B cell (primary cell): ENCODE data around the gene ADARB2. TPM values are rescaled to one million over a fixed set of nuclear protein-coding genes. Genes with fewer than 3 reads are reported as not detected.

Experiments
- ATAC-seq: fragments of 200-7000 bp; cut with Tn5 transposase; one replicate; pipeline ENCODE4 v1.10.0; 2021; ENCODE audit warnings: low read depth, mild to moderate bottlenecking, moderate number of reproducible peaks, moderate library complexity
- CTCF ChIA-PET: fragments of 350-600 bp; sonication (Branson Sonifier 250); formaldehyde crosslinking; loops from one replicate; lab custom pipeline; 2021; ENCODE audit warnings: antibody characterized with exemption, inconsistent platforms; lab: Charles Lee
- POLR2A ChIA-PET: fragments of 350-600 bp; sonication (Branson Sonifier 250); formaldehyde crosslinking; loops from one replicate; lab custom pipeline; 2021; ENCODE audit warnings: antibody characterized with exemption; lab: Charles Lee
- DNase-seq: peaks from one replicate; pipeline ENCODE4 v3.0.0; 2013
- H2AFZ ChIP-seq: 2 replicates; pipeline ENCODE4 v1.6.1; 2012; ENCODE audit warnings: mild to moderate bottlenecking, low read depth, low read length; ENCODE audit not compliant: insufficient read depth, poor library complexity, severe bottlenecking
- H3K27ac ChIP-seq, 2 donors: 1 replicate in 1 of 2; 2 replicates in 1 of 2; pipeline ENCODE4 v1.5.1; 2012 to 2013; ENCODE audit warnings: low read length in 2 of 2, mild to moderate bottlenecking in 2 of 2, moderate library complexity in 1 of 2
- H3K27me3 ChIP-seq, 4 experiments: fragments of 200-600 bp in 1 of 4; sonication (generic) in 1 of 4; replicated peaks in 1 of 4; 1 replicate in 2 of 4; 2 replicates in 2 of 4; pipeline versions ENCODE4 v1.6.1 to v1.7.0; 2013 to 2016; ENCODE audit warnings: low read length in 3 of 4, mild to moderate bottlenecking in 2 of 4, mixed read lengths in 1 of 4, moderate library complexity in 1 of 4; ENCODE audit not compliant: insufficient read depth in 4 of 4, control insufficient read depth in 3 of 4; ENCODE audit errors: control extremely low read depth in 1 of 4
- H3K36me3 ChIP-seq, 2 experiments: replicated peaks in 1 of 2; 1 replicate in 1 of 2; 2 replicates in 1 of 2; pipeline versions ENCODE4 v1.6.1 to v1.7.1; 2013; ENCODE audit warnings: low read length in 1 of 2; ENCODE audit not compliant: insufficient read depth in 2 of 2, control insufficient read depth in 1 of 2; ENCODE audit errors: control extremely low read depth in 1 of 2, extremely low read depth in 1 of 2
- H3K4me1 ChIP-seq, 2 donors: fragments of 200-600 bp in 1 of 2; sonication (generic) in 1 of 2; 1 replicate in 1 of 2; 2 replicates in 1 of 2; pipeline versions ENCODE4 v1.5.1 to v1.6.1; 2013 to 2017; ENCODE audit warnings: low read length in 2 of 2; ENCODE audit not compliant: control insufficient read depth in 2 of 2, insufficient read depth in 2 of 2
- H3K4me2 ChIP-seq: replicated peaks from 2 replicates; pipeline ENCODE3; 2012; ENCODE audit warnings: mild to moderate bottlenecking, low read depth, low read length; ENCODE audit not compliant: poor library complexity, severe bottlenecking
- H3K4me3 ChIP-seq, 5 experiments: fragments of 200-600 bp in 1 of 5; sonication (generic) in 1 of 5; 1 replicate in 3 of 5; 2 replicates in 2 of 5; pipeline versions ENCODE4 v1.5.1 to v1.7.0; 2011 to 2016; ENCODE audit warnings: low read length in 4 of 5, mild to moderate bottlenecking in 4 of 5, low read depth in 2 of 5, control low read depth in 1 of 5, moderate library complexity in 1 of 5; ENCODE audit not compliant: insufficient read depth in 1 of 5; ENCODE audit errors: control extremely low read depth in 1 of 5, extremely low read depth in 1 of 5
- H3K79me2 ChIP-seq: fragments of 200-600 bp; sonication (generic); one replicate; pipeline ENCODE4 v1.6.0; 2016; ENCODE audit warnings: low read length; ENCODE audit not compliant: control insufficient read depth, insufficient read depth
- H3K9ac ChIP-seq: fragments of 200-600 bp; sonication (generic); 2 replicates; pipeline ENCODE4 v1.6.1; 2017; ENCODE audit warnings: mild to moderate bottlenecking, low read length, moderate library complexity
- H3K9me3 ChIP-seq, 3 donors: one replicate each; pipeline versions ENCODE4 v1.6.1 to v1.7.1; 2013; ENCODE audit warnings: low read length in 2 of 3; ENCODE audit not compliant: control insufficient read depth in 2 of 3, insufficient read depth in 1 of 3; ENCODE audit errors: control extremely low read depth in 1 of 3
- H4K20me1 ChIP-seq: 2 replicates; pipeline ENCODE4 v1.6.0; 2012; ENCODE audit warnings: mild to moderate bottlenecking, low read length; ENCODE audit not compliant: insufficient read depth, control insufficient read depth, poor library complexity, severe bottlenecking
- H3K27ac Mint-ChIP-seq: one replicate; pipeline ENCODE4 v1.8.0; 2021; ENCODE audit warnings: mixed read lengths
- H3K27me3 Mint-ChIP-seq: one replicate; pipeline ENCODE4 v1.8.0; 2021; ENCODE audit warnings: mixed read lengths
- H3K4me1 Mint-ChIP-seq: one replicate; pipeline ENCODE4 v1.8.0; 2021; ENCODE audit warnings: mixed read lengths
- H3K4me3 Mint-ChIP-seq: one replicate; pipeline ENCODE4 v1.8.0; 2021; ENCODE audit warnings: mixed read lengths
- H3K9me3 Mint-ChIP-seq: one replicate; pipeline ENCODE4 v1.8.0; 2022; ENCODE audit warnings: mixed read lengths; ENCODE audit not compliant: insufficient read depth
- EZH2 ChIP-seq: IDR thresholded peaks from 2 replicates; pipeline ENCODE4 v1.6.1; 2012; ENCODE audit warnings: borderline replicate concordance, low read depth, mild to moderate bottlenecking, moderate library complexity, low read length; ENCODE audit not compliant: insufficient read depth, poor library complexity, severe bottlenecking
- WGBS: methylation state at CpG from one replicate; pipeline ENCODE4 v1.1.5; 2013; ENCODE audit warnings: missing lambda C conversion rate; ENCODE audit not compliant: insufficient coverage; 5-methylcytosine and 5-hydroxymethylcytosine counted together
- intact Hi-C: fragments of 100-400 bp; cut with micrococcal nuclease; formaldehyde crosslinking; loops from one replicate; pipeline ENCODE4 v1.10.0; 2022
- polyA plus RNA-seq: library from polyadenylated mRNA; depleted of rRNA; stranded (reverse); fragments of >200 nt; gene quantifications from 2 replicates; pipeline ENCODE4 v1.2.3, GENCODE V29; 2012
- total RNA-seq, 2 donors: library from RNA; stranded (reverse); fragments of 120-200 nt in 1 of 2; gene quantifications; 1 replicate in 1 of 2; 2 replicates in 1 of 2; pipeline versions ENCODE4 v1.2.3 to v1.2.4, GENCODE V29; 2013 to 2022
- TF ChIP-seq, protein P1 (sequence below): fragments of 200-600 bp; IDR thresholded peaks from one replicate; pipeline ENCODE4 v1.8.0; 2022; ENCODE audit warnings: antibody characterized with exemption, mild to moderate bottlenecking

Gene ADARB2
- total and polyA plus RNA-seq, 2 donors (not counting 1 experiment from before 2014, with no cell fraction given), result 0.13 to 0.96 TPM

DNA sequence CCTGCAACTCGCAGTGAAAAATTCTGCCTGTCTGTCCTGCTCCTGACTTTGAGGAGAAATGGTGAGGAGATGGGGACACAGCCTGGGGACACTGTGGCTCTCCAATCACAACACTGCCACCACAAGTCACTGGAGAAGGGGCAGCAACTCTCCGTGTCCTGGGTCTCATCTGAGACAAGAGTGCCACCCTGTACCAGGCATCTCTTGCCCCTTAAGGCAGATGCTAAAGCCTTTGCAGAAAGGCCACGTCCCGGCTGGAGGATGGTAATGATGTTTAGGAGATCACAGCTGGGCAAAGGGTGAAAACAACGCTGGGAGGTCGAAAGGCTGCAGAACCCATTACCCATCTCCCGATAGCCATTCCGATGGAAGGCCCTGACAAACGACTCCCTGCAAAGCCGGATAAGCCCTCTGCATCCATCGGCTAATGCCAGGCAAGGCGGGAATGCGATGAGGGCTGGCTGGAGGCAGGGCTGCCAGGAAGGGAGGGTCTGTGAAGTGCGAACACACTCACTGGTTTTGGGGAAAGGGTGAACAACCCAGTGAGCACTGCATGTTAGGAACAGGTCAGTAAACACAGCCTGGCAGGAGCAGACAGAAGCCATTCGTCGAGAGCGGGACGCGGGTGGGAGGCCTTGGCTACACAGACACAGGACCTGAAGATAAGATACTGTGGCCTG is 190.8 kb downstream of the ADARB2 start:
- Histone ChIP-seq H2AFZ (no peak overlapping the region), H3K79me2 (no peaks in the 10 kb centered on the region), H3K36me3 (no peaks in the 10 kb centered on the region), H3K27me3 (no peaks in the 10 kb centered on the region), H4K20me1 (no peaks in the 10 kb centered on the region), H3K4me2 (no peak overlapping the region), H3K27ac (no peak overlapping the region), H3K9me3 (peaks cover 0 to 19% (median 0%) of the 10 kb centered on the region in 3 donors), H3K9ac (no peak overlapping the region), H3K4me3 (no peak overlapping the region), H3K4me1 (peaks cover 0 to 5% of the 10 kb centered on the region in 2 donors)
- H3K4me1 Mint-ChIP-seq, result peaks cover 12% of the 10 kb centered on the region
- peaks cover 4% of the 10 kb centered on the region for H3K27me3 Mint-ChIP-seq
- no peaks in the 10 kb centered on the region for H3K9me3 Mint-ChIP-seq
- CTCF ChIA-PET, result no interaction called here
- ATAC-seq, result no peak
- no peak for TF ChIP-seq EZH2
- TF ChIP-seq, protein P1, sequence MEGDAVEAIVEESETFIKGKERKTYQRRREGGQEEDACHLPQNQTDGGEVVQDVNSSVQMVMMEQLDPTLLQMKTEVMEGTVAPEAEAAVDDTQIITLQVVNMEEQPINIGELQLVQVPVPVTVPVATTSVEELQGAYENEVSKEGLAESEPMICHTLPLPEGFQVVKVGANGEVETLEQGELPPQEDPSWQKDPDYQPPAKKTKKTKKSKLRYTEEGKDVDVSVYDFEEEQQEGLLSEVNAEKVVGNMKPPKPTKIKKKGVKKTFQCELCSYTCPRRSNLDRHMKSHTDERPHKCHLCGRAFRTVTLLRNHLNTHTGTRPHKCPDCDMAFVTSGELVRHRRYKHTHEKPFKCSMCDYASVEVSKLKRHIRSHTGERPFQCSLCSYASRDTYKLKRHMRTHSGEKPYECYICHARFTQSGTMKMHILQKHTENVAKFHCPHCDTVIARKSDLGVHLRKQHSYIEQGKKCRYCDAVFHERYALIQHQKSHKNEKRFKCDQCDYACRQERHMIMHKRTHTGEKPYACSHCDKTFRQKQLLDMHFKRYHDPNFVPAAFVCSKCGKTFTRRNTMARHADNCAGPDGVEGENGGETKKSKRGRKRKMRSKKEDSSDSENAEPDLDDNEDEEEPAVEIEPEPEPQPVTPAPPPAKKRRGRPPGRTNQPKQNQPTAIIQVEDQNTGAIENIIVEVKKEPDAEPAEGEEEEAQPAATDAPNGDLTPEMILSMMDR, result no peak
- intact Hi-C loops, result no loop called here
- POLR2A ChIA-PET, result no interaction called here
- H3K4me3 Mint-ChIP-seq, result no peak overlapping the region
- WGBS, result 84% methylated on average over 18 of the region's 19 CpGs
- DNase-seq, result no peak
- H3K27ac Mint-ChIP-seq, result no peak overlapping the region

DNA sequence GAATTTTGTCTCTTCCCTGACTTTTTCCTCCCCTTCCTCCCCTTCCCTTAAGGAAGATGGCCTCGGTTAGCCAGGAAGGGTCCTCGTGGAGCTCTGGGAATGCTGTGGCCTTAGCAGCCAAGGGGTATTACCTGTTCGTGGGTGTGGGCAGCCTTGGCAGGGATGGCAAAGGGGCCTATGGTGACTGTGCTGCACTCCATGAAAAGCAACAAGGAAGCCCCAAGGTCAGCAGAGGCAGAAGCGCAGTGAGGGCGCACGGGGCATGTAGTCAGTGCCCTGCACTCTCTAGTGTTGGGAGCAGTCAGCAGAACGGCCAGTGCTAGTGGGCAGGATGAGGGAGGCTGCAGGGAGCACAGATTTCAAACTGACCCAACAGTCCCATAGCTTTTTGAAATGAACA is 191.8 kb downstream of the ADARB2 start:
- Histone ChIP-seq H3K4me1 (peaks cover 0 to 5% of the 10 kb centered on the region in 2 donors), H3K27me3 (no peaks in the 10 kb centered on the region), H3K36me3 (no peaks in the 10 kb centered on the region), H3K79me2 (no peaks in the 10 kb centered on the region), H3K9me3 (peaks cover 0 to 19% (median 0%) of the 10 kb centered on the region in 3 donors), H2AFZ (no peak overlapping the region), H3K9ac (no peak overlapping the region), H3K4me2 (no peak overlapping the region), H3K4me3 (no peak overlapping the region), H3K27ac (no peak overlapping the region), H4K20me1 (no peaks in the 10 kb centered on the region)
- no peak overlapping the region for H3K27ac Mint-ChIP-seq
- POLR2A ChIA-PET, result no interaction called here
- intact Hi-C loops, result no loop called here
- no peaks in the 10 kb centered on the region for H3K9me3 Mint-ChIP-seq
- ATAC-seq (no peak), DNase-seq (no peak)
- H3K27me3 Mint-ChIP-seq, result peaks cover 4% of the 10 kb centered on the region
- no peak for TF ChIP-seq EZH2
- TF ChIP-seq, protein P1, result no peak
- 84% methylated on average over 7 of the region's 7 CpGs for WGBS
- H3K4me1 Mint-ChIP-seq, result peaks cover 12% of the 10 kb centered on the region
- CTCF ChIA-PET, result no interaction called here
- no peak overlapping the region for H3K4me3 Mint-ChIP-seq
